ENCODE results near the gene GBP7.

GBP7 gene

DNA sequence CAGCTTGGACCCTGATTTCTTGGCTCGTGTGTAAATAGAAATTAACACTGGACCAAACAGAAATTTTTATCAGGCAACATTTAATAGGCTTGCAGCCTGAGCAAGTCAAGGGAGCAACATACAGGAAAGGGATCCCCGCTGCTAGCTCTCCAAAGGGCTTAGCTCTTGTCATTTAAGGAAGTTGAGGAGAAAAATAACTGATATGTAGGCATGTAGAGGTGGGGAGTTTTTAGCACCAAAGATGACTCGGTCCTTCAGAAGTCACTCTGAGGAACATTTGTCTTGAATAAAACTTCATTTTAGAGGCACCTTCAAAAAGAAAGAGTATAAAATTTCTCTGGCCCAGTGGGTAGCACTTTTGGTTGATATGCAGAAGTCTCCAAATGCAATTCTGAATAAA is 76.9 kb downstream of the GBP7 start:
- H3K4me3 ChIP-seq (ENCODE audit: low read depth, low read length), result no peak overlapping the region
- no peaks in the 10 kb centered on the region for H3K4me1 ChIP-seq
- H3K27me3 ChIP-seq, result no peaks in the 10 kb centered on the region
- H3K36me3 ChIP-seq, result no peaks in the 10 kb centered on the region
- DNase-seq, result no peak
- TF ChIP-seq, protein P1, sequence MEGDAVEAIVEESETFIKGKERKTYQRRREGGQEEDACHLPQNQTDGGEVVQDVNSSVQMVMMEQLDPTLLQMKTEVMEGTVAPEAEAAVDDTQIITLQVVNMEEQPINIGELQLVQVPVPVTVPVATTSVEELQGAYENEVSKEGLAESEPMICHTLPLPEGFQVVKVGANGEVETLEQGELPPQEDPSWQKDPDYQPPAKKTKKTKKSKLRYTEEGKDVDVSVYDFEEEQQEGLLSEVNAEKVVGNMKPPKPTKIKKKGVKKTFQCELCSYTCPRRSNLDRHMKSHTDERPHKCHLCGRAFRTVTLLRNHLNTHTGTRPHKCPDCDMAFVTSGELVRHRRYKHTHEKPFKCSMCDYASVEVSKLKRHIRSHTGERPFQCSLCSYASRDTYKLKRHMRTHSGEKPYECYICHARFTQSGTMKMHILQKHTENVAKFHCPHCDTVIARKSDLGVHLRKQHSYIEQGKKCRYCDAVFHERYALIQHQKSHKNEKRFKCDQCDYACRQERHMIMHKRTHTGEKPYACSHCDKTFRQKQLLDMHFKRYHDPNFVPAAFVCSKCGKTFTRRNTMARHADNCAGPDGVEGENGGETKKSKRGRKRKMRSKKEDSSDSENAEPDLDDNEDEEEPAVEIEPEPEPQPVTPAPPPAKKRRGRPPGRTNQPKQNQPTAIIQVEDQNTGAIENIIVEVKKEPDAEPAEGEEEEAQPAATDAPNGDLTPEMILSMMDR (IDR thresholded peaks at IDR 0.05; ENCODE audit: low read depth, low read length), result no peak
- no peaks in the 10 kb centered on the region for H3K9me3 ChIP-seq

DNA sequence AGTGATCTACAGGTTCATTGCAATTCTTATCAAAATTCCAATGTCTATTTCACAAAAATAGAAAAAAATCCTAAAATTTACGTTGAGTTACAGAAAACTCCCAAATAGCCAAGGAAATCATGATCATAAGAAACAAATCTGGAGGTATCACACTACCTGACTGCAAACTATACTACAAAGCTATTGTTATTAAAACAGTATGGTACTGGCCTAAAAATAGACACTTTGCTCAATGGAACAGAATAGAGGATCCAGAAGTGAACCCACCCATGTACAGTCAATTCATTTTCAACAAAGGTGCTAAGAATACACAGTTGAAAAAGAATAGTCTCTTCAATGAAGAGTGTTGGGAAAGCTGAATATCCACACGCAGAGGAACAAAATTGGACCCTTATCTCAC is 80.1 kb downstream of the GBP7 start:
- no peaks in the 10 kb centered on the region for H3K4me1 ChIP-seq

DNA sequence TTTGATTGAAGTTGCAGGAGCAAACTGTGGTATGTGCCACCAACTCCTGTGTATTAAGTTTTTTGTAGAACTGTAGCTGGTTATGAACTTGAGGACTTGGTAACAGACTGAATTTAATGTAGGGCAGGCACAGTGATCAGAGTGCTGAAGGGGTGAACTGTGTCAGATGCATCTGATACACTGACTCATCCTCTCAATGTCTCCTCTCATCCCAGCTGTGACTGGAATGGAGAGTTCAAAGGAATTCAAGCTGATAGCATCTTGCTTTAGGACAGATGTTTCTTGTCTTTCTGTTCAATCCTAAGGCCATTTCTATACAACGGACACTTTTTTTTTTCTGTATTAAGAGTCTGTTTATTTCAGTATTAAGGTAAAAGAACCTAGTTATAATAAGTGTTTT is 85.8 kb downstream of the GBP7 start:
- Histone ChIP-seq H3K4me1 (no peaks in the 10 kb centered on the region), H3K4me3 (ENCODE audit: low read depth, low read length) (no peak overlapping the region), H3K27me3 (no peaks in the 10 kb centered on the region), H3K9me3 (no peaks in the 10 kb centered on the region), H3K36me3 (no peaks in the 10 kb centered on the region)
- no peak for DNase-seq
- TF ChIP-seq, protein P1 (IDR thresholded peaks at IDR 0.05; ENCODE audit: low read depth, low read length), result no peak

More for the DNA sequence above, 80.1 kb downstream of the GBP7 start:
- TF ChIP-seq, protein P1 (IDR thresholded peaks at IDR 0.05; ENCODE audit: low read depth, low read length), result no peak
- DNase-seq, result no peak
- H3K4me3 ChIP-seq (ENCODE audit: low read depth, low read length), result no peak overlapping the region
- H3K27me3 ChIP-seq, result no peaks in the 10 kb centered on the region
- H3K9me3 ChIP-seq, result no peaks in the 10 kb centered on the region
- H3K36me3 ChIP-seq, result no peaks in the 10 kb centered on the region

DNA sequence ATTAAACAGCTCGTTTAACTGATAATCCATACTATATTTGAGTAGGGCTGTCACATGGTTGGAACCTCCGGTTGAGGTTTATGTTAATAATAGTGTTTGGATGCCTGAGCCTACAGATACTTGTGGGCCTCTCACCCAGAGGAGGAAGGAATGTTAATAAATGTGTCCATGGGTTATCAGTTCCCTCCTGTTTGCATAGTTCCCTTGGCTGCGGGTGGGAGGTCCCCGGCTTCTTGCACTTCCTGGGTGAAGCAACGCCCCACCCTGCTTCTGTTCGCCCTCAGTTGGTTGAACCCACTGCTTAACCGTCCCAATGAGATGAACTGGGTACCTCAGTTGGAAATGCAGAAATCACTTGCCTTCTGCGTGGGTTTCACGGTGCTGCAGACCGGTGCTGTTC is 87.2 kb downstream of the GBP7 start:
- no peaks in the 10 kb centered on the region for H3K9me3 ChIP-seq
- H3K36me3 ChIP-seq, result no peaks in the 10 kb centered on the region
- H3K4me3 ChIP-seq (ENCODE audit: low read depth, low read length), result no peak overlapping the region
- no peaks in the 10 kb centered on the region for H3K4me1 ChIP-seq
- DNase-seq, result no peak
- TF ChIP-seq, protein P1 (IDR thresholded peaks at IDR 0.05; ENCODE audit: low read depth, low read length), result no peak
- H3K27me3 ChIP-seq, result no peaks in the 10 kb centered on the region

DNA sequence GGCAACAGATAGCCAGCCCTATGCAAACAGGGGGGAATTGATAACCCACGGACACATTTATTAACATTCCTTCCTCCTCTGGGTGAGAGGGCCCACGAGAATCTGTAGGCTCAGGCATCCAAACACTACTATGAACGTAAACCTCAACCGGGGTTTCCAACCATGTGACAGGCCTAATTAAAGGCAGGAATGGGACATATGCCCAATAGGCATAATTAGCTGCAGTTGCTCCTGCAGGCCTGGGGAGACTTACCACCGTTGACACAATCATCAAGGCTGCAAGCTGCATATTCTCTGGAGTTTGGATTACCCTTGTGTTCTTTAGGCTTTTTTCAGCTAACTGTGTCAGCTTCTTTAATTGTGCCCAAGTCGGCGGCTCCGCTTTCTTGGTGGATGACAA is 88.6 kb downstream of the GBP7 start:
- TF ChIP-seq, protein P1 (IDR thresholded peaks at IDR 0.05; ENCODE audit: low read depth, low read length), result no peak
- Histone ChIP-seq H3K4me1 (no peaks in the 10 kb centered on the region), H3K27me3 (no peaks in the 10 kb centered on the region), H3K9me3 (no peaks in the 10 kb centered on the region), H3K36me3 (no peaks in the 10 kb centered on the region), H3K4me3 (ENCODE audit: low read depth, low read length) (no peak overlapping the region)
- no peak for DNase-seq

DNA sequence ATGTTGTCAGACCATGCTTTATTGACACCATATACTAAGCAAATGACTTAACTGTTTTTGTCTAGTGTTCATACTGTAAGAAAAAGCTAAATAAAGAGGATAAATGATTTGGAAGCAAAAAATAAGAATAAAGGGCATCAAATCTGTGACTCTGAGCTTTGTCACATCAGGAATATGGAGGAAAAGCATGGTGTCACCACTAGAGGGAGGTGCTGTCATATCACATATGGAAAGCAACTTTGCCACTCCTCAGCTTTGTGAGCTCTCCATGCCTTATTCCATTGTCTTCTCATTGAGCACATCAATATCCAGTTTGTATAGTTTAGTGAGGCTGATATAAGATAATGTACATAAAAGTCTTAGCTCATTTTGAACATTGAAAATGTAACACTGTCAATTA is 90.0 kb downstream of the GBP7 start:
- TF ChIP-seq, protein P1 (IDR thresholded peaks at IDR 0.05; ENCODE audit: low read depth, low read length), result peak; percentile 69
- H3K4me1 ChIP-seq, result no peaks in the 10 kb centered on the region
- no peaks in the 10 kb centered on the region for H3K36me3 ChIP-seq
- DNase-seq, result peak; percentile 49
- no peak overlapping the region for H3K4me3 ChIP-seq (ENCODE audit: low read depth, low read length)
- H3K9me3 ChIP-seq, result no peaks in the 10 kb centered on the region
- no peaks in the 10 kb centered on the region for H3K27me3 ChIP-seq

All from BE2C (cell line).